Measurements from ENCODE around the gene CABLES1. TPM values are rescaled to one million over a fixed set of nuclear protein-coding genes. Genes with fewer than 3 reads are reported as not detected.

The CABLES1 gene
- total RNA-seq, 1 experiment from 2014 or later, result 1.9 TPM

GRCh38 chr18:23220355-23220754, 85.1 kb downstream of the CABLES1 start:
- DNase-seq (ENCODE audit: low read depth), result no peak

- no peak for DNase-seq (ENCODE audit: low read depth)
Observed at GRCh38 chr18:23223641-23224040, 88.4 kb downstream of the CABLES1 start.

DNA sequence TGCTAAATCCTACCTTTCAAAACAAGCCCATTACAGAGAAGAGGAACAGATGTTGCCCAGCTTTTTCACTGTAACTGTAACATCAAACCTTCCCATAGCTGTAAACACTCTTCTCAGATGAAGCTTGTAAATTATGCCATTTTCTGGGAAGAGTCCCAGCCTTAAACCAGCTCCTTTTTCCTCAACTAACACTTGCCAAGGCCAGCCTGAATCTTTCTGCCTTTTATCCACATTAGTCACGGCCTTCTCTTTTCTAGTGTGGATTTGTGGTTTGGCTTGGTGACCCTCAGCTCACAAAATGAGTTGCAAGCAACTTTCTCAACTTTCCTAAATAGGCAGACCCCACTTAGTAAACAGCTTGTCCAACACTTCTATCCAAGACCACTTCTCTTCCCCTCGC, 90.2 kb downstream of the CABLES1 start:
- peak; percentile 93 for DNase-seq (ENCODE audit: low read depth)

DNA sequence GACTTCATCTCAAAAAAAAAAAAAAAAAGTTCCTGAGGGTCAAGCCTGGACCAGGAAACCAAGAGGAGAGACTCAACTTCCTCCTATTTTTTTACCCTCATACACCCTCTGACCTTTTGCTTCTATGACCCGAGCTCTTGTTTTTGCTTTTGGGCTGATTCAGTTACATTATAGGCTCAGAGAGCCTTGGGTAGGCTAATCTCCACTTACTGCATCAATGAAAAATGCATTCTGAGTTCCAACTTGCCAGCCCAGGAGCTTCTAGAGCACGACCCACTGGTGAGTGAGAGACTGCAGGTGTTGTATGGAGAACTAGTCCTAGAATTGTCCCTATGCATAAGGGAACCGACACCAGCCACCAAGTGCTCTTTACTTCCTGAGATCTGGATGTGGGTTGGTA, 91.1 kb downstream of the CABLES1 start:
- DNase-seq (ENCODE audit: low read depth), result no peak

DNA sequence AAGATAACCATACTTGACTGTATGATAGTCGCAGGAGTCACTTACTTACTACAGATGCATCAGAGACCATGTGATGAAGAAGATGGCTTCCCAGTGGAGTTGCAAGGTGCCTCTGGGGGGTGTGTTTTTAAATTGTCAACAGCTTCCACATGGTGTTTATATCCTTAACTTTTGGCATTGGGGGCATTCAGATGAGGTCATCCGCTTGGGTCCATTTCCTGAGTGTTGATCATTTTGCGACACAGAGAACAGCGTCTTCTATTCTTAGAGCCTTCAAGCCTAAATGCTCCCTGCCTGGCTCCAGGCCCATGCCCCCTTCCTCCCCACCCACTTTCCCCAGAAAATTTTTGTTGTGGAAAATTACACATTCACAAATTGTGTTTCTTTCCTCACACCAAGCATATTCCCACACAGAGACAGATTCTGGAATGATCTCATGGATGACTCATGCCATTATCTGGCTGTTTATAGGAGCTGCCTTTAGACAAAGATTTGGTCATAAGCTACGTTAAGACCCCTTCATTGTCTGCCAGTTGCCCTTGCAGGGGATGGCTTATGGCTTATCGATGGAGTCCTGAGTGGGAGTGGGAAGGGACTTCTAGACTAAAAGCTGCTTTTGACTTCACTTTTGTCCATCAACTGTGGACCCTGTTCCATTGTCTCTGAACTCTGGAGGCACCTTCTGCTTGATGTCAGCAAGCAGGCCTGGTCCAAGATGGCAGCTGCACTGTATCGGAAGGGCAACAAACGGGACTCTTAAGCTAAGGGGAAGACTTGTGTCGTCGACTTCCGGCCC, 91.8 kb downstream of the CABLES1 start:
- peak; percentile 82 for DNase-seq (ENCODE audit: low read depth)

DNA sequence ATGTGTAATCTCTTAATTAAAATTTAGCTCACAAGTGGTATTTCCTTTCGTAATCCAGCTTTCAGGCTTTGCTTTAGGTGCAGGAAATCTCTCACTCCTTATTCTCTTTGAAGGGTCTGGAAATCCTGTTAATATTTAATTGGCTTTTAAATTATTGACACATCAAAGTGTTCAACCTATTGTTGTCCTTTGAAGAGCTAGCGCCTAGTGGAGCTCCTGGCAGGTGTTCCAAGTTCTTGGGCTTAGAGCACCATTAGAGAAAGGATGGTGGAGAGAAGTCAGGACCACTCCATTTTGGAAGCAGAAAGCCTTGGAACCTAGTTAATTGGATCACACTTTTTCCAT, 92.4 kb downstream of the CABLES1 start:
- no peak for DNase-seq (ENCODE audit: low read depth)

DNA sequence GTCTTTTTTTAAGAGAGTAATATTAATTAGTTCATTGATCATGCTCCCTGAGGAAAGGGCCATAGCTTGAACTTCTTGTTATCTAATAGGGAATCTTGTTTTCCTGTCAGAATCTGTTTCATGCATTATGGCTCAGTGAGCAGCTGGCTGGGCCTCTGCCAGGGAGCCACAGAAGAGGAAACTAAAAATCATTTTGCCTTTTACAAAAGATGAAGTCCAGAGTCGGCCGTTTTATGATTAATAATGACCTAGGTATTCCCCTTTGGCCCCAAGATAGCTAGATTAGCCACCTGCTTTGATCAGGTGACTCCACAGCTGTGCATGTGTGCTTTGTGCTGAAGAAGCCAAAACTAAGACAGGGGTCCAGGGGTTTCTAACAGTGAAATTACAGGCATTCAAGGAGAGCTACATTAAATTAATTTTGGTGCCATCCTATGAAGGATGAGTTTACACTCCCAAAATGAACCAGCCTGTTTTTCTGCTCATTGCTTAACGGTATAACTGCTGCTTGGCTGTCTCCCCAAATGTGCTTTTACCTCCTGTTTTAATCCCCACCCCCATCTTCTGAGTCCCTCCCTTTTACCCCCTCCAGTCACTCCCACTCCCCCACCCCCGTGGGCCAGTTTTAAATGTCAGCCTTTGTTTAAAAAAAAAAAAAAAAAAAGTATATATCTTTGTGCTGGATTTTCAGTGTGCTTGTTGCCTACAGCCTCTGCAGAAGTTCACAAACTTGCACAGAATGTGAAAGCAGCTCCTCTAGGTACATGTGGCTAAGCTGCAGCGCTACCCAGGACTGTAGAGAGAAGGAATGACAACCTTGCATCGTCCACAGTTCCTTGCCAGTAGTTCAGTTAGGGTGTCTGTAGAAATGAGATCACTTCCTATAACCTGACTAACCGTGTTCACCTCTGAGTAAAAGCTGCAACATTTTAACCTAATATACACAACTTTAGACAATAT, 93.1 kb downstream of the CABLES1 start:
- peak; percentile 64 for DNase-seq (ENCODE audit: low read depth)

DNA sequence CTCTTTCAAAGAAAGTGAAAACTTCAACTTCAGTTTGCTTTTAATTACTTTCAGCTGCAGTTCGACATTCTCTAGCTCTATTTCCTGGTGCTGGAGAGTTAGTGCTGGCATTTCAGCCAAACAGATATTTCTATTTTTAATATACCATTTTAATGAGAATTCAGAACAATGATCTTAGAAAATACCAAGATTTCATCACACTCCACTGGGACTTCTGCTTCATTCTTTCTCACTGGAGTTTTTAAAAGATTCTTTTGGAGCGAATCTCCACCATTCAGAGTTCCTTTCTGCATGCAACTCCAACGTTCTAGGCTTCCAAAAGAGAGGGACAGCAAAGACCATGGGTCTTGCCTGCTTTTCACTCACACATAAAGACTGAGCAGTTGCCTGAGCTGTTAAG, 94.2 kb downstream of the CABLES1 start:
- no peak for DNase-seq (ENCODE audit: low read depth)

GRCh38 chr18:23230686-23231085, 95.4 kb downstream of the CABLES1 start:
- peak; percentile 69 for DNase-seq (ENCODE audit: low read depth)

DNA sequence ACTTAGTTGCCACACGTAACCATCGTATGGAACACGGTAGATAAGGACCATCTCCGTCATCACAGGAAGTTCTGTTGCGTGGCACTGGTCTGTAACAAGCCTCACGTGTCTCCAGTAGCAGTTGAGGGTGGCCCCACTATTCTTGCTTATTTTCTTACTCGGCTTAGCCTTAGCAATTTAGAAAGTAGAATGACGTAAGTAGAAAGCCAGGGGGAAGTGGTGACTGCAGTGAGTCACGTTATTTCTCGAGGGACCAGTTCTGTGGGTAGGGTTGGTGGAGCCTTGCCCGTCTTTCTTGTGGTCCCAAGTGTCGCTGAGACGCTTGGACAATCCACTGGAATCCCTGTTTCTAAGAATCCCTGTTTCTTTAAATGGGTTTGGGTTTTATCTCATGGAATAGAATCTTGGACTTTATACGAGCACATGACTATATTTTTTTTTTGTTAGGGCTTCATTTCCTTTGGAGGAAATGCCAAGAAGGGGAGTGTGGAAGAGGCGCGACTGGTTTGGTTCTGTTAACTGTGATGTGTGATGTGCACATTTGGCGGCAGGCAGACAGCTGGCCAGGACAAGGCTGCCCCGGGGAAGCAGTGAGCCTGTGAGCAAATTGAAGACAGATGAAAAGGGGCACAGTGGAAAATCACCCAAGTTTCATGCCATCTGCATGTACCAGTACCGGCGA, 96.2 kb downstream of the CABLES1 start:
- DNase-seq (ENCODE audit: low read depth), result peak; percentile 96

DNA sequence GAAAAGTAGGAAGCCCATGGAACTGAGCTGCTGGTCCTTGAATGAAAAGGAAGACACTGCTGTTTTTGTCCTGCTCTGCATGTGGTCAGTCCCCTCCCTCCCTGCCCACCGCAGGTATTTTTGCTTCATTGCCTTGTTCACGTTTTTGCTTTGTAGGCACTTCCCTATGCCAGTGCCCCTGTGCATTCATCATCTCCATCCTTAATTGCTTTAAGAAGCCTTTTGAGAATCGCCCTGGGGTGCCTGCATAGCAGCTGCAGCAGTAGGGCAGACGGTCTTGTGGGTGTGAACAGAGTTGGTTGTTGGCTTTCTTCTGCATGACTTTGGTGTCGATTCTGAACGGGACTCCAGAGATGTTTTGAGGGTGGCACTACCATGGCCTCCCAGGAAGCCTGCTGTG, 97.0 kb downstream of the CABLES1 start:
- peak; percentile 71 for DNase-seq (ENCODE audit: low read depth)

- DNase-seq (ENCODE audit: low read depth), result no peak
Observed at GRCh38 chr18:23234619-23235018, 99.3 kb downstream of the CABLES1 start.

DNA sequence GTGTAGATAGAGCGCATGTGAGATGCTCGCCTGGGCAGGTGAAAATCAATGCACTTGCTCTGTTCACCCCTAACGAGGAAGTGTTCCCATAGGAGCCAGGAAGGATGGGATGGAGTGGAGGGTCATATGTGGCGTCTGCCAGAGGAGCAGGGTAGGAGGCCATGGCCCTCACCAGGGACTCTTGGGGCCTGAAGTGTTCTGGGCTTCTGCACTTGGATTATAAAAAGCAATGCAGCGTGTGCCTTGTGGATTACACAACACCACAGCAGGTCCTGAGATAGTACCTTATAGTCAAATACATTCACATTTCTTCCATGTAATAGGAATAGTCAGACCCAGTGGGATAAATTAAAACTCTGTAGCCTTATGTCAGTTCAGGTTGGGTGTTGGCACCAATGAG, 100.1 kb downstream of the CABLES1 start:
- DNase-seq (ENCODE audit: low read depth), result no peak

DNA sequence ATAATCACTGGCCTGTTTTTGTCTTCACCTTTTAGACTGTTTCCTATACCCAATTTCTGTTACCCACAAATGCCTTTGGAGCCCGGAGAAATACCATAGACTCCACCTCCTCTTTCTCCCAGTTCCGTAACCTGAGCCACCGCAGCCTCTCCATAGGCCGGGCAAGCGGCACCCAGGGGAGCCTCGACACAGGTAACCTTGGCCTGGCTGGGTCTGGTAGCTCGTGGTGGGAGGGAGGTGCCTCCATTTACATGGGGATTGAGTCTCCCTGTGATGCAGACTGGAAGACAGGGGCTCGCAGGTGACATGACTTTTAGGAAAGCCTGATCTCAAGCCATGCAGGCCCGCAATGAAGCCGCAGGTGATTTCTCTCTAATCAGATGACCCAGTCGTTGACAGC, 100.6 kb downstream of the CABLES1 start:
- no peak for DNase-seq (ENCODE audit: low read depth)

DNA sequence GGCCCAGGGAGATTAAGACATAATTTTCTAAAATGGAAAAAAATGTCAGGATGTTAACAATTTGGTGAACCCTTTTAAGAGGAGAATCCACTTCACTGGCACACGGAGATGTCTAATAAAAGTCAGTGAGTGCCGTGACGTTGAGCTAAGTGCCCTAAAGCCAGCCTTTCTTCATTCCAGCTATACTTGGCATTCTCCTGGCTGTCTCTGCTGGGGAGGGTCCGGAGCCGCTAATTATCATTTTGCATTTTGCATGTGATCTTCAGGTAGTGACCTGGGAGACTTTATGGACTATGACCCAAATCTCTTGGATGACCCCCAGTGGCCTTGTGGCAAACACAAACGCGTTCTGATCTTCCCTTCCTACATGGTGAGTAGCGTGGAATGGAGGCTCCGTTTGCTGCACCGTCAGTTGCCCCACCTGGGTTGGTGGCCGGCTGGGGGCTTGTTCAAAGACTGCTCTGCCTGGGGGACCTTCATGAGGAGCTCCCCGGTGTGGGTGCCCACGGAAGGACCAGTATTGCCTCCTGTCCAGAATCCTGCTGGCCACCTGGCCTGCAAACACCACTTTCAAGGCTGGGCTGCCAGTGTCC, 101.7 kb downstream of the CABLES1 start:
- no peak for DNase-seq (ENCODE audit: low read depth)

DNA sequence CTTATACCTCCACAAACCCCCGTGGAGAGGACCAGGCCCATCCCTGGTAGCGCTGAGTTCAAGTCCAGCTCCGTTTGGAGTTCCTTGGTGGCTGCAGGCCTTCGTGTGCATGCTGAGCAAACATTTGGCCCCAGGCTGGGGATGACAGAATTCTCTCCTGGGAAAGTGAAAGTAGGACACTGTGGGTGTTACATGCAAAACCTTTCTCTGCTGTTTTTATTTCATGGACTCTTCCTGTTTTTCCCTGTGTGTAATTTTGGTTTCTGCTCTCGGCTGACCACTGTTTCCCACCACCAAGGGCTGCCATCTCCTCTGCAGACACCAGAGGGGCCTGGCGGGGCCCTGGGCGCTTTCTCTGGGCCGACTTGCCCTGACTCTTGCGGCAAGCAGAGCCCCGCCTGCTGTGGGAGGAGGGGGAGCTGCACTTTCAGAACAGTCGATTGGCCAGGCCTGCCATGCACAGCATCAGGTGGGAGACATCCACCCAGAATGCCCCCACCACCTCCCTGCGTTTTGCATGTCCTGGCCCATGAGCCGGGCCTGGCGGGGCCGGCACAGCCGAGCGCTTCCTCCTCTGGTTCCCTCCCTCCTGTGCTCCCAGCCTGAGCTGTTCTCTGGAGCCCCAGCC, 102.4 kb downstream of the CABLES1 start:
- DNase-seq (ENCODE audit: low read depth), result peak; percentile 82

DNA sequence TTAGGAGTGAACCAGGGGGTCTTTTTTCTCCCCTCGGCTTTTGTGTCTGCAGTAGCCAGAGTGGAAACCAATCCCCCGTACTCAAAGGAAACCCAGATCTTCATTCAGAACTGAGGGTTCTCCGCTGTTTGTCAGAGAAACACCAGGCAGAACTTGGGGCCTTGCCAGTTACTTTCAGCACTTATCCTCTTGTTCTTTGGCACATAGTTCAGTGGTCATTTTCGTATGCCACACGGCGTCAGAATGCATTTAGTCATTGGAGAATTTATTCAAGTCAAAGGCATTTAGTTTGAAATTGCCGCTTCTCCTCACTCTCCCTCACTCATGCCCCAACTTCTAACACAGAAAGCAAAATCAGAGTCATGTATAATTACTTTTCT, 102.9 kb downstream of the CABLES1 start:
- DNase-seq (ENCODE audit: low read depth), result peak; percentile 82

GRCh38 chr18:23238651-23239349, 103.5 kb downstream of the CABLES1 start:
- peak; percentile 71 for DNase-seq (ENCODE audit: low read depth)

DNA sequence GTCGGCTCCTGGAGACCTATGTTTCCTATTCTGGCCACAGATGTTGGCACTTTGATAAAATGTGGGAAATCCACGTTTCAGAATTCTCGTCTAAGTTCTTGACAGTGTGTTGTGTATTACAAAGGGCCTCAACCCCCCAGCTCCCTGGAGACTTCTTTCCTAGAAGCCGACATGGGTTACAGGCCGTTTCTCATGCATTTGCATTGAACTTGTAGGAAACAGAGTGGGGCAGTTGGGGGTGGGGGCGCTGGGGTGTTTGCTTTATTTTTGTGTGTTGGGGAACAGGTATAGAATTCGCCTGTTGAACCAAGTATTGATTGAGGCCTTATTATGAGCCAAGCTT, 104.0 kb downstream of the CABLES1 start:
- no peak for DNase-seq (ENCODE audit: low read depth)

DNA sequence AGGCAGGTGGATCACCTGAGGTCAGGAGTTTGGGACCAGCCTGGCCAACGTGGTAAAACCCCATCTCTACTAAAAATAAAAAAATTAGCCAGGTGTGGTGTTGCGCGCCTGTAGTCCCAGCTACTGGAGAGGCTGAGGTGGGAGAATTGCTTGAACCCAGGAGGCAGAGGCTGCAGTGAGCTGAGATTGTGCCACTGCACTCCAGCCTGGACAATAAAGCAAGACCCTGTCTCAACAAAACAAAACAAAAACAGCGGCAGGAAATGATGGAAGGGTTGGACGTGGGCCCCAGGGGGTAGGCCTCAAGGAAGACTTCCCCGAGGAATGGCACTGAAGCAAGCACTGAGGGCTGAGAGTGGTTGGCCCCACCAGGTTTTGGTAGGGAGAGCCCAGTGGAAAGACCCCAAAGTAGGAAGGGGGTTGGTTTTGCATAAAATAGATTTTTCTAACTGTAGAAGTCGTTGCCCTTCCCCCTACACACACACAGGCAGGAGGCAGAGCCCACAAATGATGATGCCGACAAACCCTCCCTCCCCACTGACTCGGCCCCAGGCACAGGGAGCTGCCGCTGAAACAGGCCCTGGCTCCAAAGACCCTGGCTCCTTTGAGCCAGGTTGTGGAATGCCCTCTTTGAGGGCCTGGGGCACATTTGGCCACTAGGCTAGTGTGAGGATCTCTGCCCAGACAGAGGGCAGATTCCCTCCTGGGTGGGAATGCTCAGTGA, 104.8 kb downstream of the CABLES1 start:
- DNase-seq (ENCODE audit: low read depth), result no peak

DNA sequence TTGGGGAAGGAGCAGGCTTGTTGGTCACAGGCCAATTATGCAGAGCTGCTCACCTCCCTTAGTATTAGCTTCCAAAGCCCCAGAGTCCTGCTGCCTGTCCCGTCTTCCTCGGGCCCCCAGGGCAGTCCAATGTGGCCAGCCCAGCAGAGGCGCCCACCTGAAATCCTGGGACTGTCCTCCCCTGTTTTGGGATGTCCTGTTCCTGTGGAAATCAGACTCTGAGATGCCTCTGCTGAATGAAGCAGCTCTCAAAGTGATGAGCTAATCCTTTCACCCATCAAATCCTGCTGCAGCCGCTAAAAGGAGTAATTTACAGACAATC, 105.3 kb downstream of the CABLES1 start:
- DNase-seq (ENCODE audit: low read depth), result no peak
